Thyroid gland (tissue), 4 donors: ENCODE measurements around the gene SLC36A3.

Source experiments
- POLR2A ChIP-seq, 2 donors: fragments of 450-650 bp; IDR thresholded peaks; one replicate each; pipeline ENCODE4 v1.6.1; 2017; ENCODE audit warnings: antibody characterized with exemption in 2 of 2, mild to moderate bottlenecking in 2 of 2, moderate library complexity in 1 of 2
- TF ChIP-seq, protein P1 (sequence below), 6 experiments: fragments of 200-600 bp in 3 of 6; fragments of 450-650 bp in 3 of 6; sonication (generic) in 3 of 6; IDR thresholded peaks; one replicate each; pipeline ENCODE4 v1.5.1; 2016 to 2019; ENCODE audit warnings: antibody characterized with exemption in 6 of 6, mild to moderate bottlenecking in 2 of 6, inconsistent platforms in 1 of 6, moderate library complexity in 1 of 6

DNA sequence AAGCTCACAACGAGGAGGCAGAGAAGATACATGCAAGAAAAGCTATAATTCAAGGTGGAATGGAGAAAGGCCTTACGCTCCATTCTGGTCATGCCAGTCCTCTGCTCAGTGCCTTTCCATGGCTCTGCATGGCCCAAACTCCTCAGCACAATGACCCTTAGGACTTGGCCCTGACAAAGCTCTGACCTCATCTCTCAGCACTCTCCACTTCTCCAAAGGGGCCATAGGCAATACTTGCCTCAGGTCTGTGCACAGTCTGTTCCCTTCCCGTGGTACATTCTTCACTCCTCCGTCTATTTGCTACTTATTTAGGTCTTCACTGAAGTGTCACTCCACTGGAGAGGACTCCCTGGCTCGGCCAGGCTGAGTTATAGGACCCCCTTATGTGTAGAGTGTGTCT, 24.7 kb downstream of the SLC36A3 start:
- TF ChIP-seq, protein P1, sequence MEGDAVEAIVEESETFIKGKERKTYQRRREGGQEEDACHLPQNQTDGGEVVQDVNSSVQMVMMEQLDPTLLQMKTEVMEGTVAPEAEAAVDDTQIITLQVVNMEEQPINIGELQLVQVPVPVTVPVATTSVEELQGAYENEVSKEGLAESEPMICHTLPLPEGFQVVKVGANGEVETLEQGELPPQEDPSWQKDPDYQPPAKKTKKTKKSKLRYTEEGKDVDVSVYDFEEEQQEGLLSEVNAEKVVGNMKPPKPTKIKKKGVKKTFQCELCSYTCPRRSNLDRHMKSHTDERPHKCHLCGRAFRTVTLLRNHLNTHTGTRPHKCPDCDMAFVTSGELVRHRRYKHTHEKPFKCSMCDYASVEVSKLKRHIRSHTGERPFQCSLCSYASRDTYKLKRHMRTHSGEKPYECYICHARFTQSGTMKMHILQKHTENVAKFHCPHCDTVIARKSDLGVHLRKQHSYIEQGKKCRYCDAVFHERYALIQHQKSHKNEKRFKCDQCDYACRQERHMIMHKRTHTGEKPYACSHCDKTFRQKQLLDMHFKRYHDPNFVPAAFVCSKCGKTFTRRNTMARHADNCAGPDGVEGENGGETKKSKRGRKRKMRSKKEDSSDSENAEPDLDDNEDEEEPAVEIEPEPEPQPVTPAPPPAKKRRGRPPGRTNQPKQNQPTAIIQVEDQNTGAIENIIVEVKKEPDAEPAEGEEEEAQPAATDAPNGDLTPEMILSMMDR (IDR thresholded peaks at IDR 0.05) = no peak
- TF ChIP-seq POLR2A (IDR thresholded peaks at IDR 0.05) = no peak
